Thoracic aorta (tissue), 2 donors: Measurements from ENCODE around the gene HECW1. TPM values are rescaled to one million over a fixed set of nuclear protein-coding genes. Genes with fewer than 3 reads are reported as not detected.

Experiments
- ATAC-seq: fragments of 150-250 bp; one replicate; pipeline ENCODE4 v1.8.0; 2017; ENCODE audit warnings: low read depth; ENCODE audit not compliant: insufficient number of reproducible peaks, low FRiP score
- DNase-seq: peaks from one replicate; pipeline ENCODE4 v3.0.0-alpha.2; 2020; ENCODE audit warnings: low spot score
- H3K27ac ChIP-seq, 2 donors: fragments of 200-600 bp; sonication (generic); 1 replicate in 1 of 2; 2 replicates in 1 of 2; pipeline ENCODE4 v1.5.1; 2016; ENCODE audit warnings: mild to moderate bottlenecking in 2 of 2, moderate library complexity in 2 of 2
- H3K27me3 ChIP-seq: fragments of 200-600 bp; sonication (generic); replicated peaks from 2 replicates; pipeline ENCODE4 v1.6.0; 2016; ENCODE audit warnings: mild to moderate bottlenecking; ENCODE audit not compliant: insufficient read depth
- H3K36me3 ChIP-seq: fragments of 200-600 bp; sonication (generic); one replicate; pipeline ENCODE4 v1.5.1; 2016
- H3K4me1 ChIP-seq, 2 donors: fragments of 200-600 bp; sonication (generic); 1 replicate in 1 of 2; 2 replicates in 1 of 2; pipeline versions ENCODE4 v1.5.1 to v1.6.0; 2016; ENCODE audit warnings: low read depth in 2 of 2, mild to moderate bottlenecking in 1 of 2; ENCODE audit not compliant: control insufficient read depth in 1 of 2
- H3K4me3 ChIP-seq: fragments of 200-600 bp; sonication (generic); 2 replicates; pipeline ENCODE4 v1.5.1; 2016; ENCODE audit warnings: mild to moderate bottlenecking
- H3K9me3 ChIP-seq: fragments of 200-600 bp; sonication (generic); 2 replicates; pipeline ENCODE4 v1.5.1; 2016
- total RNA-seq, 2 donors: library from RNA; depleted of rRNA; stranded (reverse); fragments of >200 nt; gene quantifications; one replicate each; pipeline versions ENCODE4 v1.1.0 to v1.2.3, GENCODE V29; 2016
- TF ChIP-seq, protein P1 (sequence below): fragments of 200-600 bp; sonication (generic); IDR thresholded peaks from one replicate; pipeline ENCODE4 v1.5.1; 2019; ENCODE audit warnings: antibody characterized with exemption

The HECW1 gene
- total RNA-seq, 2 donors from 2014 or later = 0.28 to 2.3 TPM

GRCh38 chr7:43379210-43379609, 266.8 kb downstream of the HECW1 start:
- H3K4me1 ChIP-seq = no peaks in the 10 kb centered on the region
- no peak overlapping the region for H3K27ac ChIP-seq
- H3K4me3 ChIP-seq = no peak overlapping the region
- ATAC-seq (no peak), DNase-seq (no peak)
- no peaks in the 10 kb centered on the region for H3K27me3 ChIP-seq
- TF ChIP-seq, protein P1, sequence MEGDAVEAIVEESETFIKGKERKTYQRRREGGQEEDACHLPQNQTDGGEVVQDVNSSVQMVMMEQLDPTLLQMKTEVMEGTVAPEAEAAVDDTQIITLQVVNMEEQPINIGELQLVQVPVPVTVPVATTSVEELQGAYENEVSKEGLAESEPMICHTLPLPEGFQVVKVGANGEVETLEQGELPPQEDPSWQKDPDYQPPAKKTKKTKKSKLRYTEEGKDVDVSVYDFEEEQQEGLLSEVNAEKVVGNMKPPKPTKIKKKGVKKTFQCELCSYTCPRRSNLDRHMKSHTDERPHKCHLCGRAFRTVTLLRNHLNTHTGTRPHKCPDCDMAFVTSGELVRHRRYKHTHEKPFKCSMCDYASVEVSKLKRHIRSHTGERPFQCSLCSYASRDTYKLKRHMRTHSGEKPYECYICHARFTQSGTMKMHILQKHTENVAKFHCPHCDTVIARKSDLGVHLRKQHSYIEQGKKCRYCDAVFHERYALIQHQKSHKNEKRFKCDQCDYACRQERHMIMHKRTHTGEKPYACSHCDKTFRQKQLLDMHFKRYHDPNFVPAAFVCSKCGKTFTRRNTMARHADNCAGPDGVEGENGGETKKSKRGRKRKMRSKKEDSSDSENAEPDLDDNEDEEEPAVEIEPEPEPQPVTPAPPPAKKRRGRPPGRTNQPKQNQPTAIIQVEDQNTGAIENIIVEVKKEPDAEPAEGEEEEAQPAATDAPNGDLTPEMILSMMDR = no peak
- no peaks in the 10 kb centered on the region for H3K36me3 ChIP-seq
- no peaks in the 10 kb centered on the region for H3K9me3 ChIP-seq

- no peaks in the 10 kb centered on the region for H3K36me3 ChIP-seq
- ATAC-seq = no peak
- DNase-seq = no peak
- no peak overlapping the region for H3K4me3 ChIP-seq
- TF ChIP-seq, protein P1 = no peak
- no peaks in the 10 kb centered on the region for H3K4me1 ChIP-seq
- H3K27ac ChIP-seq = no peak overlapping the region
- no peaks in the 10 kb centered on the region for H3K9me3 ChIP-seq
- H3K27me3 ChIP-seq = no peaks in the 10 kb centered on the region
These were observed 272.3 kb downstream of the HECW1 start for GRCh38 chr7:43384616-43385308.

DNA sequence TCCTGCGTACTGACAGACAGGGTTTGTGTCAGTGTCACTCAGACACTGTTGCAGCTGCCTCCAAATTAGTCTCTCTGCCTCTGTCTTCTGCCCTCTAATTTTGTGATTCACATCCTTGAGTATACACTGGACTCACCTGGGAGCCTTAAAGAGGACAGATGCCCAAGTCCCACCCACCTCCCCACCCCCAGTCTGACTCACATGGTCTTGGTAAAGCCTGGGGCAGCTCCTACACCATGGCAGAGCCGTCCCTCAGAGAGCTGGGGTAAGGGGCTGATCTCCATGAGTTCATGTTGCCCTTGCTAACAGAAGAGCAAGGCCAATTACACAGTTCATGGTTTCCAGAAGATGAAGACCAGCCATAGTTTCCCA, 272.8 kb downstream of the HECW1 start:
- TF ChIP-seq, protein P1 = no peak
- no peaks in the 10 kb centered on the region for H3K4me1 ChIP-seq
- H3K27ac ChIP-seq = no peak overlapping the region
- H3K27me3 ChIP-seq = no peaks in the 10 kb centered on the region
- no peaks in the 10 kb centered on the region for H3K36me3 ChIP-seq
- H3K4me3 ChIP-seq = no peak overlapping the region
- no peak for ATAC-seq
- H3K9me3 ChIP-seq = no peaks in the 10 kb centered on the region
- no peak for DNase-seq

DNA sequence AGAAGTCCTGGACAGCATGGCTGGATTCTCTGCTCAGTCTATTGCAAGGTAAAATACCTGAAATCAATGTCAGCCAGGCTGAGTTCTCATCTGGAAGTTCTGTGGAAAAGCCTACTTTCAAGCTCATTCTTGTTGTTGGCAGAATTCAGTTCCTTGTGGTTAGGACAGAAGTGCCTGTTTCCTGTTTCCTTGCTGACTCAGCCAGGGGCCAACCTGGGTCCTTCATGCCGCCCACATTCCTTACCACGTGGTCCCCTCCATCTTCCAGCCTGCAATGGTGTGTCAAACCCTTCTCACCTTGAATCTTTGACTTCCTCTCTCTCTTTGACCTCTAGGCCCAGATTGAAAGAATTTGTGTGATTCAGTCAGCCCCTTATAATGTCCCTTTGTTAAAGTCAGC, 273.4 kb downstream of the HECW1 start:
- DNase-seq (no peak), ATAC-seq (no peak)
- H3K27ac ChIP-seq = no peak overlapping the region
- no peaks in the 10 kb centered on the region for H3K27me3 ChIP-seq
- H3K36me3 ChIP-seq = no peaks in the 10 kb centered on the region
- H3K4me1 ChIP-seq = no peaks in the 10 kb centered on the region
- TF ChIP-seq, protein P1 = no peak
- no peak overlapping the region for H3K4me3 ChIP-seq
- H3K9me3 ChIP-seq = no peaks in the 10 kb centered on the region

DNA sequence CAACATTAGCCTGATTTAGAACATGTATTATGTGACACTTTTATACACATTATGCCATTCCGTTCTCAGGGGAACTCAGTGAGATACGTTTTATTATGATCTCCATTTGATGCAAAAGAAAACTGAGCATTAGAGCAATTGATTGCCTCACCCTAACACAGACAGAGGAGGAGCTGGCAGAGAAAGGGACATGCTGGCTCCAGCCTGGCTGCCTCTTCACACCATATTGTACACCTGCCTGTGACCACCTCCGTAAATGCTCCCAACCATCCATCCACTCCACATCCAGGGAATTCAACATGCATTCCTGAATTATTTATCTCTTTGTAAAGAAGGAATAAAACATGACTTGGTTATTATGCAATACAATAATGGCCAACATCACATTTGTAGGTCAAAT, 275.5 kb downstream of the HECW1 start:
- Histone ChIP-seq H3K9me3 (no peaks in the 10 kb centered on the region), H3K4me3 (no peak overlapping the region), H3K36me3 (no peaks in the 10 kb centered on the region), H3K4me1 (no peaks in the 10 kb centered on the region), H3K27me3 (no peaks in the 10 kb centered on the region), H3K27ac (no peak overlapping the region)
- DNase-seq (no peak), ATAC-seq (no peak)
- TF ChIP-seq, protein P1 = no peak
